Activated T-cell treated with anti-CD3 and anti-CD28 coated beads, Interleukin-2, amount 50 U/mL, for 72 hours (primary cell): Measurements from ENCODE around the gene MRC2. TPM values are rescaled to one million over a fixed set of nuclear protein-coding genes. Genes with fewer than 3 reads are reported as not detected.

Experiments used
- ATAC-seq, 2 donors: fragments of 150-1000 bp; cut with Tn5 transposase; replicated peaks in 1 of 2; 2 replicates each; pipeline ENCODE4 v1.10.0; 2021; ENCODE audit warnings: moderate library complexity in 2 of 2, mild to moderate bottlenecking in 1 of 2
- DNase-seq, 2 donors: peaks; one replicate each; pipeline ENCODE4 v3.0.0; 2021 to 2022; ENCODE audit warnings: mixed read lengths in 1 of 2
- H3K27ac Mint-ChIP-seq: one replicate; pipeline ENCODE4 v1.8.0; 2022; ENCODE audit warnings: mild to moderate bottlenecking, moderate library complexity, mixed read lengths
- H3K27me3 Mint-ChIP-seq: one replicate; pipeline ENCODE4 v1.8.0; 2022; ENCODE audit warnings: low read depth, mixed read lengths
- H3K36me3 Mint-ChIP-seq, 2 donors: one replicate each; pipeline ENCODE4 v1.8.0; 2022; ENCODE audit warnings: mixed read lengths in 2 of 2, mild to moderate bottlenecking in 1 of 2; ENCODE audit not compliant: insufficient read depth in 2 of 2
- H3K4me1 Mint-ChIP-seq: one replicate; pipeline ENCODE4 v1.8.0; 2022; ENCODE audit warnings: low read depth, mixed read lengths
- H3K4me3 Mint-ChIP-seq, 2 donors: one replicate each; pipeline ENCODE4 v1.8.0; 2022; ENCODE audit warnings: mild to moderate bottlenecking in 2 of 2, mixed read lengths in 2 of 2, moderate library complexity in 2 of 2
- H3K9me3 Mint-ChIP-seq, 2 donors: one replicate each; pipeline ENCODE4 v1.8.0; 2022; ENCODE audit warnings: mixed read lengths in 2 of 2
- total RNA-seq, 2 donors: library from RNA; stranded (reverse); gene quantifications; one replicate each; pipeline ENCODE4 v1.2.3, GENCODE V29; 2022

Gene MRC2
- total RNA-seq, 2 donors from 2014 or later = 6.1 to 14.2 TPM

GRCh38 chr17:62675701-62676100 lies 48.2 kb downstream of the MRC2 start:
- Mint-ChIP-seq H3K27me3 (no peaks in the 10 kb centered on the region), H3K36me3 (no peaks in the 10 kb centered on the region), H3K4me3 (no peak overlapping the region), H3K4me1 (peaks cover 4% of the 10 kb centered on the region), H3K27ac (no peak overlapping the region), H3K9me3 (no peaks in the 10 kb centered on the region)
- DNase-seq (no peak), ATAC-seq (no peak)

DNA sequence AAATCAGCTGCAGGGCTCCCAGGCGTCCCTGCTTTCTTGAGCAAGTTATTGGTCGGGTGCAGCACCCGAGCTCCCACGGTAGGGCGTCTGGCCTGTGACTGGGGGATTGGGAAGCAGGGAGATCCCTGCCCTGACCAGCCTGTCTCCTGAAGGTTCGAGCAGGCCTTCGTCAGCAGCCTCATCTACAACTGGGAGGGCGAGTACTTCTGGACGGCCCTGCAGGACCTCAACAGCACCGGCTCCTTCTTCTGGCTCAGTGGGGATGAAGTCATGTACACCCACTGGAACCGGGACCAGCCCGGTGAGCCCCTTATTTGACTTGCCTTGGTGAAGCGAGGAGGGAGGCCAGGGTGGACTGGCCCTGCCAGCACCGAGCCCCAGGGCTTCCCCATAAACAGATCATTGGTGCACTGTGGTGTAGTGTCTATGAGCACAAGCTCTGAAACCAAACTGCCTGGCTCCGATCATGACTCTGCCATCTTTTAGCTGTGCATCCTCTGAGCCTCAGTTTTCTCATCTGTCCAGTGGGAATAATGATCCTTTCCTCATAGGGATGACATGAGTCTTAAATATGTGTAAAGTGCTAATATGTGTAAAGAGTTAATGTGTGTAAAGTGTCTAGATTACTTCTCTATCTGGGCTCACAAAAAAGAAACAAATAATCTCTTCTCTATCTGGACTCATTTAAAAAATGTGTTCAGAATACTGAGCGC lies 48.9 kb downstream of the MRC2 start:
- H3K4me3 Mint-ChIP-seq = no peak overlapping the region
- no peak overlapping the region for H3K27ac Mint-ChIP-seq
- ATAC-seq (no peak), DNase-seq (no peak)
- no peaks in the 10 kb centered on the region for H3K27me3 Mint-ChIP-seq
- no peaks in the 10 kb centered on the region for H3K36me3 Mint-ChIP-seq
- peaks cover 4% of the 10 kb centered on the region for H3K4me1 Mint-ChIP-seq
- no peaks in the 10 kb centered on the region for H3K9me3 Mint-ChIP-seq

- Mint-ChIP-seq H3K36me3 (no peaks in the 10 kb centered on the region), H3K4me3 (no peak overlapping the region), H3K4me1 (peaks cover 3% of the 10 kb centered on the region), H3K27me3 (no peaks in the 10 kb centered on the region), H3K27ac (no peak overlapping the region), H3K9me3 (no peaks in the 10 kb centered on the region)
- no peak for DNase-seq
- ATAC-seq = no peak
Observed at GRCh38 chr17:62676952-62677596, 49.6 kb downstream of the MRC2 start.

DNA sequence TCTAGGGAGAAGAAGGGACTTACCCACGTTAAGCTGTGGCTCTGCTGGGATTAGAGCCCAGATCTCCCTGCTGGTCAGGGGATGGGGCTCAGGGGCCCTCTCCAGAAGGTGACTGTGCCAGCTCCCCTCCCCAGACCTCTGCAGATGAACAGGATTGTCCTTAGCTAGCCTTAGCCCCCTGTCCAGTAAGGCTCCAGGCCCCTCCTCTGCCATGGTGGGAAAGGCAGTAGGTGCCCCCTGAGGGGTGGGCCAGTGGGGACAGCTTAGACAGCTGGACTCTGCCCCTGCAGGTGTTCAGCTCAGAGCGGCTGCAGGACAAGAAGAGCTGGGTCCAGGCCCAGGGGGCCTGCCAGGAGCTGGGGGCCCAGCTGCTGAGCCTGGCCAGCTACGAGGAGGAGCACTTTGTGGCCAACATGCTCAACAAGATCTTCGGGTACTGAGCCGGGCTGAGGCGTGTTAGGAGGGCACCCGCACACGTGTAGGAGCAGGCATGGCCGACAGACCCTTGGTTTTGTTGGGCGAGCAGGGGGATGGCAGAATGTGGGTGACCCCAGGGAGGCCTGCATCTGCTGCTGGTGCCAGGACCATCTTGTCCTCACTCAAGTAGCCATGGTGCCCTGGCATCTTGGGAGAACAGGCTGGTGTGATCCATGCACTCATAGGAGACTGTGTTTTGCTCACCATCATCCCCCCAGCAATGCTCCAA lies 50.9 kb downstream of the MRC2 start:
- Mint-ChIP-seq H3K4me3 (no peak overlapping the region), H3K9me3 (no peaks in the 10 kb centered on the region), H3K27ac (no peak overlapping the region), H3K36me3 (no peaks in the 10 kb centered on the region), H3K27me3 (no peaks in the 10 kb centered on the region), H3K4me1 (no peaks in the 10 kb centered on the region)
- DNase-seq (no peak), ATAC-seq (no peak)

DNA sequence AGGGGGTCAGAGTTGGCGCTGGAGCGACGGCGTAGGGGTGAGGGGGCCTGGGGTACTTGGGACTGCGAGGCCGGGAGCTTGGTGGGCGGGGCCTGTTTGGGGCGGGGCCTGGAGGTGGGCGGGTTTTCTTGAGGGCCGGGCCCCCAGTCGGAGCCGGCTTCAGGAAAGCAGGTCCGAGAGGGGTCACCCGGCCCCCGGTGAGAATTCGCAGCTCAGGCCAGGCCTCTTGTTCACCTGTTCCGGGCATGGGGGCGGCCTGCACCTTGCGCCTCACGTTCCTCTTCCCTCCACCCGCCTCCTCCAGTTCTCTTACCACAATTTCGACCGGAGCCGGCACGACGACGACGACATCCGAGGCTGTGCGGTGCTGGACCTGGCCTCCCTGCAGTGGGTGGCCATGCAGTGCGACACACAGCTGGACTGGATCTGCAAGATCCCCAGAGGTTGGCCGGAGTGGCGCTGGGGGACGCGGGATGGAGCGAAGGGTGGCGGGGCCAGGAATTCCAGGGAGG lies 52.5 kb downstream of the MRC2 start:
- no peak overlapping the region for H3K27ac Mint-ChIP-seq
- DNase-seq = no peak
- H3K36me3 Mint-ChIP-seq = no peaks in the 10 kb centered on the region
- H3K27me3 Mint-ChIP-seq = no peaks in the 10 kb centered on the region
- ATAC-seq = no peak
- no peaks in the 10 kb centered on the region for H3K9me3 Mint-ChIP-seq
- H3K4me1 Mint-ChIP-seq = peaks cover 1% of the 10 kb centered on the region
- no peak overlapping the region for H3K4me3 Mint-ChIP-seq

GRCh38 chr17:62680541-62681052 lies 53.1 kb downstream of the MRC2 start:
- Mint-ChIP-seq H3K4me3 (no peak overlapping the region), H3K27ac (no peak overlapping the region), H3K27me3 (no peaks in the 10 kb centered on the region), H3K4me1 (peaks cover 7% of the 10 kb centered on the region), H3K36me3 (no peaks in the 10 kb centered on the region), H3K9me3 (no peaks in the 10 kb centered on the region)
- no peak for DNase-seq
- ATAC-seq = no peak

DNA sequence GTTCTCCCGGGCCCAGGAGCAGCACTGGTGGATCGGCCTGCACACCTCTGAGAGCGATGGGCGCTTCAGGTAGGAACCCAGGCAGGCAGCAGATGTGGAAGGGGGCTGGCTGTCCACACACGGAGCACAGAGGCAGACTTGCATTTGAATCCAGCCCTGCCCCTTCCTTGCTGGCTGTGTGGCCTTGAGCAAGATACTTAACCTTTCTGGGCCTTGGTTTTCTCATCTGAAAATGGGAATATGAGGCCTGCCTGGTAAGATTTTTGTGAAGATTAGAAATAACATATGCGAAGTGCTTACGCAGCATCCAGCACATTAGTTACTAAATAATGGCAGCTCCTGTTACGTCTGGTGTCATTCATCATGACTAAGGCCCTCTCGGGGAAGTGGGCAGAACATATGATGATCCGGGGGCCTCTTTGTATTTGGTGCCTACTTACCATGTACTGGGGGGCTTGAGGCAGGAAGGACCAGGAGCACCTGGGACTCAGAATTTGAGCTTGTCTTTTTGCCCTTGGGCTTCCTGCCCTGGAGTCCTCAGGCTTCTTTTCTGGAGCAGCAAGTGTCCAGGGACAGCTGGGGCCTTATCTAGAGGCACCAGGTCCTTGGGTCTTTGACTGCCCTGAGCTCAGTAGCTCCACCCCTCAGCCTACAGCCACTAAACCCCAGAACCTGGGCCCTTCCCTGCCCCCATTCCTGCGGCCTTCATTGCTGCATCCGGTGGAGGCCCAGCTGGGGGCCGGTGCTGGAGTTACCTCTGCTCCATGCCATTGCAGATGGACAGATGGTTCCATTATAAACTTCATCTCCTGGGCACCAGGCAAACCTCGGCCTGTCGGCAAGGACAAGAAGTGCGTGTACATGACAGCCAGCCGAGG lies 53.8 kb downstream of the MRC2 start:
- no peaks in the 10 kb centered on the region for H3K27me3 Mint-ChIP-seq
- no peak overlapping the region for H3K4me3 Mint-ChIP-seq
- DNase-seq (no peak), ATAC-seq (no peak)
- H3K36me3 Mint-ChIP-seq = no peaks in the 10 kb centered on the region
- peaks cover 7% of the 10 kb centered on the region for H3K4me1 Mint-ChIP-seq
- H3K9me3 Mint-ChIP-seq = no peaks in the 10 kb centered on the region
- H3K27ac Mint-ChIP-seq = no peak overlapping the region

DNA sequence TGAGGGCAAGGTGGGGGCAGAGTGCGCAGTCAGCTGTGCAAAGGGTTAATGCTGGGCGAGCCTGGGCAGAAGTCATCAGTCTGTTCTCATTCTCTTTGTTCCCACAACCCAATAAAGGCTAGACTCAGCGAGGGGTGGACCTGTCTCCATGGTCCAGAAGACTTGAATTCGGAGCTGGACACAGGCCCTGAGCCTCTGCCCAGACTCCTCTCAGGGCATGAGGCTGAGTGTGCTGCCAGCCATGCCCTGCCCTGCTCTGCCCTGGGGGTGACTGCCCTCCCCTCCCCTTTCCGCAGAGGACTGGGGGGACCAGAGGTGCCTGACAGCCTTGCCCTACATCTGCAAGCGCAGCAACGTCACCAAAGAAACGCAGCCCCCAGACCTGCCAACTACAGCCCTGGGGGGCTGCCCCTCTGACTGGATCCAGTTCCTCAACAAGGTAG lies 54.5 kb downstream of the MRC2 start:
- ATAC-seq (no peak), DNase-seq (no peak)
- Mint-ChIP-seq H3K4me1 (peaks cover 7% of the 10 kb centered on the region), H3K36me3 (no peaks in the 10 kb centered on the region), H3K27me3 (no peaks in the 10 kb centered on the region), H3K4me3 (no peak overlapping the region), H3K9me3 (no peaks in the 10 kb centered on the region), H3K27ac (no peak overlapping the region)

GRCh38 chr17:62684179-62684578 lies 56.7 kb downstream of the MRC2 start:
- Mint-ChIP-seq H3K4me3 (no peak overlapping the region), H3K27me3 (no peaks in the 10 kb centered on the region), H3K27ac (no peak overlapping the region), H3K36me3 (no peaks in the 10 kb centered on the region), H3K9me3 (no peaks in the 10 kb centered on the region), H3K4me1 (peaks cover 7% of the 10 kb centered on the region)
- DNase-seq = no peak
- no peak for ATAC-seq

- no peaks in the 10 kb centered on the region for H3K9me3 Mint-ChIP-seq
- peaks cover 7% of the 10 kb centered on the region for H3K4me1 Mint-ChIP-seq
- ATAC-seq (no peak), DNase-seq (no peak)
- H3K27ac Mint-ChIP-seq = no peak overlapping the region
- no peaks in the 10 kb centered on the region for H3K27me3 Mint-ChIP-seq
- no peaks in the 10 kb centered on the region for H3K36me3 Mint-ChIP-seq
- no peak overlapping the region for H3K4me3 Mint-ChIP-seq
Observed at GRCh38 chr17:62687997-62688396, 60.5 kb downstream of the MRC2 start.

DNA sequence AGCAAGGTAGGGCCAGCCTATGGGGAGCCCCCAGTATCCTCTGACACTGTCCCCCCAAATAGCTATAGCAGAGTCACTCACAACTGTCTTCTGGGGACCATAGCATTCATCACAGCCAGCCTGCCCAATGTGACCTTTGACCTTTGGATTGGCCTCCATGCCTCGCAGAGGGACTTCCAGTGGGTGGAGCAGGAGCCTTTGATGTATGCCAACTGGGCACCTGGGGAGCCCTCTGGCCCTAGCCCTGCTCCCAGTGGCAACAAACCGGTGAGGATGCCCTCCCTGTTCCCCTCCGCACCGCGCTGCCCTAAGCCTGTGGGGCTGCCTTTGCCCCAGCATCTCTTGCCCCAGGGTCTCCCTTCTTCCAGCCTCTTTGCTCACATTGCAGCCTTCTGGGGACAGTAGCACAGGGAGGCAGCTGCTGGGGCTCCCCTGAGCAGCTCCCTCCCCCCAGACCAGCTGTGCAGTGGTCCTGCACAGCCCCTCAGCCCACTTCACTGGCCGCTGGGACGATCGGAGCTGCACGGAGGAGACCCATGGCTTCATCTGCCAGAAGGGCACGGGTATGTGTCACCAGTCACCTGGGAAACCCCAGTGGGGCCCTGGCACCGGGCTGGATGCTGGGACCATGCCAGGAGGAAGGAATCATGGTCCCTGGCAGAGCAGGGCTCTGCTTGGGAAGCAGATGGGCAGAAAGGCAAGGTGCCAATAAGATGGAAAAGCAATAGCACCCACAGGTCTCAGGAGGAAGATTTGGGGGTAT lies 61.1 kb downstream of the MRC2 start:
- Mint-ChIP-seq H3K4me1 (peaks cover 7% of the 10 kb centered on the region), H3K36me3 (no peaks in the 10 kb centered on the region), H3K9me3 (no peaks in the 10 kb centered on the region), H3K4me3 (no peak overlapping the region), H3K27ac (no peak overlapping the region), H3K27me3 (no peaks in the 10 kb centered on the region)
- DNase-seq (no peak), ATAC-seq (no peak)
